Parathyroid adenoma (tissue), 2 donors: ENCODE results near the gene ARMS2.

Experiments used
- H2AFZ ChIP-seq: fragments of 300-600 bp; sonication (generic); one replicate; pipeline ENCODE4 v1.7.0; 2017; ENCODE audit warnings: antibody characterized with exemption, mild to moderate bottlenecking
- H3K27ac ChIP-seq: fragments of 300-600 bp; sonication (generic); one replicate; pipeline ENCODE4 v1.7.0; 2017
- H3K27me3 ChIP-seq: fragments of 300-600 bp; sonication (generic); one replicate; pipeline ENCODE4 v1.7.0; 2017; ENCODE audit warnings: low read length; ENCODE audit not compliant: control insufficient read depth, insufficient read depth
- H3K36me3 ChIP-seq: fragments of 300-600 bp; sonication (generic); one replicate; pipeline ENCODE4 v1.7.0; 2017; ENCODE audit warnings: low read length; ENCODE audit not compliant: control insufficient read depth, insufficient read depth
- H3K4me1 ChIP-seq: fragments of 300-600 bp; sonication (generic); one replicate; pipeline ENCODE4 v1.7.0; 2017; ENCODE audit warnings: control low read depth
- H3K4me2 ChIP-seq: fragments of 300-600 bp; sonication (generic); one replicate; pipeline ENCODE4 v1.7.0; 2017; ENCODE audit warnings: low read length
- H3K4me3 ChIP-seq: fragments of 300-600 bp; sonication (generic); one replicate; pipeline ENCODE4 v1.7.0; 2017; ENCODE audit warnings: low read depth, low read length
- H3K79me2 ChIP-seq: fragments of 300-600 bp; sonication (generic); one replicate; pipeline ENCODE4 v1.7.0; 2017; ENCODE audit warnings: control low read depth
- H3K9ac ChIP-seq: fragments of 300-600 bp; sonication (generic); one replicate; pipeline ENCODE4 v1.7.0; 2017; ENCODE audit warnings: mild to moderate bottlenecking
- H3K9me3 ChIP-seq: fragments of 300-600 bp; sonication (generic); one replicate; pipeline ENCODE4 v1.7.0; 2017; ENCODE audit warnings: low read length; ENCODE audit not compliant: control insufficient read depth
- CTCF ChIP-seq: fragments of 300-600 bp; sonication (generic); IDR thresholded peaks from one replicate; pipeline ENCODE4 v1.7.0; 2017; ENCODE audit warnings: antibody characterized with exemption, mild to moderate bottlenecking
- donor health status: primary hyperparathyroidism.

Gene ARMS2

GRCh38 chr10:122462533-122463465, 8.3 kb downstream of the ARMS2 start:
- H3K27ac ChIP-seq: peak overlapping the region; percentile 51
- TF ChIP-seq CTCF: no peak
- no peaks in the 10 kb centered on the region for H3K4me1 ChIP-seq

GRCh38 chr10:122463466-122464249, 9.2 kb downstream of the ARMS2 start:
- Histone ChIP-seq H3K4me1 (no peaks in the 10 kb centered on the region), H3K79me2 (peaks cover 3% of the 10 kb centered on the region), H3K36me3 (no peaks in the 10 kb centered on the region), H3K4me2 (no peak overlapping the region), H3K27ac (no peak overlapping the region), H2AFZ (no peak overlapping the region), H3K4me3 (no peak overlapping the region), H3K9me3 (no peaks in the 10 kb centered on the region), H3K27me3 (no peaks in the 10 kb centered on the region), H3K9ac (no peak overlapping the region)
- TF ChIP-seq CTCF: no peak

More at GRCh38 chr10:122462533-122463465, 8.3 kb downstream of the ARMS2 start:
- Histone ChIP-seq H3K27me3 (no peaks in the 10 kb centered on the region), H3K4me3 (peak overlapping the region; percentile 59), H2AFZ (peak overlapping the region; percentile 90), H3K36me3 (no peaks in the 10 kb centered on the region), H3K9ac (no peak overlapping the region), H3K4me2 (peak overlapping the region; percentile 77), H3K9me3 (no peaks in the 10 kb centered on the region), H3K79me2 (peaks cover 3% of the 10 kb centered on the region)

- no peaks in the 10 kb centered on the region for H3K4me1 ChIP-seq
- no peak overlapping the region for H3K9ac ChIP-seq
- H2AFZ ChIP-seq: no peak overlapping the region
- no peak overlapping the region for H3K4me3 ChIP-seq
- H3K27ac ChIP-seq: no peak overlapping the region
- no peaks in the 10 kb centered on the region for H3K27me3 ChIP-seq
- no peak overlapping the region for H3K4me2 ChIP-seq
- peaks cover 3% of the 10 kb centered on the region for H3K79me2 ChIP-seq
- TF ChIP-seq CTCF: no peak
- H3K9me3 ChIP-seq: no peaks in the 10 kb centered on the region
- no peaks in the 10 kb centered on the region for H3K36me3 ChIP-seq
These were observed 9.7 kb downstream of the ARMS2 start for GRCh38 chr10:122464250-122464510.

- no peaks in the 10 kb centered on the region for H3K36me3 ChIP-seq
- H3K79me2 ChIP-seq: peaks cover 3% of the 10 kb centered on the region
- H3K4me2 ChIP-seq: no peak overlapping the region
- H3K4me1 ChIP-seq: no peaks in the 10 kb centered on the region
- H3K27me3 ChIP-seq: no peaks in the 10 kb centered on the region
- H3K9me3 ChIP-seq: no peaks in the 10 kb centered on the region
- H3K27ac ChIP-seq: no peak overlapping the region
- no peak overlapping the region for H3K9ac ChIP-seq
- H3K4me3 ChIP-seq: no peak overlapping the region
- no peak overlapping the region for H2AFZ ChIP-seq
- TF ChIP-seq CTCF: no peak
These were observed 10.1 kb downstream of the ARMS2 start for GRCh38 chr10:122464586-122464985.
